Activated T-cell treated with anti-CD3 and anti-CD28 coated beads, Interleukin-2, amount 50 U/mL, for 72 hours (primary cell): ENCODE results near the gene GREB1L. TPM values are rescaled to one million over a fixed set of nuclear protein-coding genes. Genes with fewer than 3 reads are reported as not detected.
"Not testable (repeated sequence)": the region's sequence is repeated elsewhere in the genome, so short reads cannot be mapped to it uniquely, and the experiment has no call there.

Experiments
- ATAC-seq, 2 donors: fragments of 150-1000 bp; cut with Tn5 transposase; replicated peaks in 1 of 2; 2 replicates each; pipeline ENCODE4 v1.10.0; 2021; ENCODE audit warnings: moderate library complexity in 2 of 2, mild to moderate bottlenecking in 1 of 2
- DNase-seq, 2 donors: peaks; one replicate each; pipeline ENCODE4 v3.0.0; 2021 to 2022; ENCODE audit warnings: mixed read lengths in 1 of 2
- H3K27ac Mint-ChIP-seq: one replicate; pipeline ENCODE4 v1.8.0; 2022; ENCODE audit warnings: mild to moderate bottlenecking, moderate library complexity, mixed read lengths
- H3K27me3 Mint-ChIP-seq: one replicate; pipeline ENCODE4 v1.8.0; 2022; ENCODE audit warnings: low read depth, mixed read lengths
- H3K36me3 Mint-ChIP-seq, 2 donors: one replicate each; pipeline ENCODE4 v1.8.0; 2022; ENCODE audit warnings: mixed read lengths in 2 of 2, mild to moderate bottlenecking in 1 of 2; ENCODE audit not compliant: insufficient read depth in 2 of 2
- H3K4me1 Mint-ChIP-seq: one replicate; pipeline ENCODE4 v1.8.0; 2022; ENCODE audit warnings: low read depth, mixed read lengths
- H3K4me3 Mint-ChIP-seq, 2 donors: one replicate each; pipeline ENCODE4 v1.8.0; 2022; ENCODE audit warnings: mild to moderate bottlenecking in 2 of 2, mixed read lengths in 2 of 2, moderate library complexity in 2 of 2
- H3K9me3 Mint-ChIP-seq, 2 donors: one replicate each; pipeline ENCODE4 v1.8.0; 2022; ENCODE audit warnings: mixed read lengths in 2 of 2
- total RNA-seq, 2 donors: library from RNA; stranded (reverse); gene quantifications; one replicate each; pipeline ENCODE4 v1.2.3, GENCODE V29; 2022

The GREB1L gene
- total RNA-seq, 2 donors from 2014 or later: not detected

DNA sequence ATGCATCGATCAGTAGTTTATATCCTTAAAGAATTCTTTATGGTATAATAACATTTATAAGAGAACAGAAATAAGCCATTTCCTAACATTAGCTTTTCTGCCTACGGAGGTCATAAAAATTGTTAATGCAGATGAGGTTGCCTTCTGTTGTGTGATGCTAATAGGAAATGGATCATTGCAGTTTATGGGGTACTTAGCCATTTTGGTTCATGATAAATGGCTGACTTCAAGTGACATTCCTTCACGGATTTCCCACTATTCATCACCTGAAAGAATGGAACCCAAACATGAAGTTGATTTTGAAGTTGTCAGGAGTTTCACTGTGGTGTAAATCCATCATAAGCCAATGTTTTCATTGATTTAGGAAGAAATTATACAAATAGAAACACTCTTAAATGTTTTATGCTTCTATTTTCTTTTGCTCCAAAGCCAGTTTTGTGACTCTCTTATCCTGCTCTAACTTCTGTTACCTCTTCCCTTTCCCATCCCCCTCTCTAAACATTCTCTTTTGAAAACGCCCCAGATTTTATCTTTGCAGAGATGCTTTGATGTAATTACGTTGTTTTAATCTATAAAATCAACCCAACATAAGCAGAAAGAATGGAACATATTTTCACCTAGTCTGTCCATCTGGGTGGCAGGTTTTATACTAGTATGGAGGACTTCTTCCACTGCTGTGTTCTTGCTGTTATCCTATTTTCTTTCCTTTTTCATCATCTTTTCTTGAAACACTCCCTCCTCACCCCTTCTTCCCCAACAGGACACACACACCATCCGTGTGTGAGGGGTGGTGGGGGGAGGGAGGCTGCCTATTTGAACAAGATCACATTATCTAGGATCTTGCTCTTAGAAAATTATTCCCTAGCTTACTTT lies 58.2 kb downstream of the GREB1L start:
- DNase-seq (no peak), ATAC-seq (no peak)
- Mint-ChIP-seq H3K27me3 (peaks cover 12% of the 10 kb centered on the region), H3K36me3 (no peaks in the 10 kb centered on the region), H3K9me3 (no peaks in the 10 kb centered on the region), H3K4me1 (no peaks in the 10 kb centered on the region), H3K4me3 (no peak overlapping the region), H3K27ac (no peak overlapping the region)

DNA sequence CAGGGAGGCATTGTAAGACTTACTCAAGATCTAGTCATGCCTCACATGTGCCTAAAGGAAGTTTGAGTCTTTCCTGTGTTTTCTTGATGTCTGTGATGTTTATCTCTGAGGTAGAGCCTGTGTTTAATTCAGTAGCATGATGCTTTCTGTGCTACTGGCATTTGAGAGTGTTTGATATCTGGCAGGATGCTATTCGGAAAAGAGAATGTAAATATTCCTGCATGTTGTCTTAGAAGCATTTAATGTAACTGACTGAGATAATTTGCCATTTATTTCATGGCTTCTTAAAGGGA lies 58.8 kb downstream of the GREB1L start:
- peaks cover 7% of the 10 kb centered on the region for H3K27me3 Mint-ChIP-seq
- H3K27ac Mint-ChIP-seq: no peak overlapping the region
- H3K36me3 Mint-ChIP-seq: no peaks in the 10 kb centered on the region
- no peaks in the 10 kb centered on the region for H3K4me1 Mint-ChIP-seq
- ATAC-seq (no peak), DNase-seq (no peak)
- no peaks in the 10 kb centered on the region for H3K9me3 Mint-ChIP-seq
- no peak overlapping the region for H3K4me3 Mint-ChIP-seq

DNA sequence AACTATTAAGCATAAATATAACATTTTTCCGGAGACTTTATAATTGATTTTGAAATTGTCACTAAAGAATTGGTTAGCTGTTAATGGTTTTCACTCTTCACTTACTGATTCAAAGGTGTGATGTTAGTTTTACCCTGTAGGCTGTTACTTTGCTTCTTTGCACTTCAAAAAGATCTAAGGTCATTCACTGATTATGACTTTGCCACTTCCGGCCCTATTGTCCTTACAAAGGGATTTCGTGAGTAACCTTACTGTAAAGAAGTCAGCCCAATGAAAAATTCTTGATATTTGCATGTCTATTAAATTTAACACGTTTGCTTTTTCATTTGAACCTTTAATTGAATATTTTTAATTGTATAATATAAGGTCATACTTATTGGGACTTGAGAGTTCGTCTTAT lies 61.4 kb downstream of the GREB1L start:
- no peaks in the 10 kb centered on the region for H3K27me3 Mint-ChIP-seq
- H3K9me3 Mint-ChIP-seq: no peaks in the 10 kb centered on the region
- no peak for DNase-seq
- no peak overlapping the region for H3K4me3 Mint-ChIP-seq
- H3K27ac Mint-ChIP-seq: no peak overlapping the region
- ATAC-seq: no peak
- H3K36me3 Mint-ChIP-seq: no peaks in the 10 kb centered on the region
- H3K4me1 Mint-ChIP-seq: no peaks in the 10 kb centered on the region

- Mint-ChIP-seq H3K27ac (no peak overlapping the region), H3K27me3 (no peaks in the 10 kb centered on the region), H3K9me3 (no peaks in the 10 kb centered on the region), H3K4me1 (no peaks in the 10 kb centered on the region), H3K4me3 (no peak overlapping the region), H3K36me3 (no peaks in the 10 kb centered on the region)
- DNase-seq: no peak
- ATAC-seq: no peak
Observed at GRCh38 chr18:21303895-21304294, 61.9 kb downstream of the GREB1L start.

DNA sequence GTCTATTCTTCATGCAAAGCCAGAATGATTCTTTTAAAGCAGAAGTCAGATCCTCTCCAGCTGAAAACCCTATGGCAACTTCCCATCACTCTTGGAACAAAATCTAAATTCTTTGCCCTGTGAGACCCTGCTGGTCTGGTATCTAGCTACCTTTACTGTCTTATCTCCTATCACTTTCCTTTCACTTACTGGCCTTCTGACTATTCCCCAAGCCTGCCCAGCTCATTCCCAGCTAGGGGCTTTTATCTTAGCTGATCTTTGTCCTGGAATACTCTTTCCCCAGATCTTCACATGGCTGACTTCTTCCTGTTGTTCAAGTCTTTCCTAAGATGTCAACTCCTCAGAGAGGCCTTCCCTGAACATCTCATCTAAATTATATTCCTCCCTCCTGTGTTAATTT lies 63.6 kb downstream of the GREB1L start:
- H3K4me3 Mint-ChIP-seq: no peak overlapping the region
- no peaks in the 10 kb centered on the region for H3K27me3 Mint-ChIP-seq
- no peaks in the 10 kb centered on the region for H3K36me3 Mint-ChIP-seq
- H3K4me1 Mint-ChIP-seq: no peaks in the 10 kb centered on the region
- H3K9me3 Mint-ChIP-seq: no peaks in the 10 kb centered on the region
- no peak overlapping the region for H3K27ac Mint-ChIP-seq
- DNase-seq (no peak), ATAC-seq (no peak)

DNA sequence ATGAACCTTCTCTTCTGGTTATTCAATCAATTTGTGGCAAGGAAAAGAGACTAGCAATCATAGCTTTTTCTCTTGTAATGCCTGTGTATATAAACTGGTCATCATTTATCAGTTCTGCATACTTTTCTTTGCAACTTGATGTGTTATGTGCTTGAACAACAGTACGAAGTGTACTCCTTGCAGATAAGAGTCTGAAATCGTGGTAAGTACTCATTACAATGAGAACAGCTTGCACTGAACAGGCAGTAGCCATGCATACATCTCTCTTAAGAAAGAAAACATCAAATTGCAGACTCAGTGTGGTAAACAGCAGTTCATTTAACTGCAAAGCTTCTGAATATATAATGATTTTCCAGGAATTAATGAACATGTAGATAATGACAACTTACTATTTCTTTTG lies 64.3 kb downstream of the GREB1L start:
- Mint-ChIP-seq H3K36me3 (no peaks in the 10 kb centered on the region), H3K27ac (no peak overlapping the region), H3K4me1 (no peaks in the 10 kb centered on the region), H3K27me3 (no peaks in the 10 kb centered on the region), H3K4me3 (no peak overlapping the region), H3K9me3 (no peaks in the 10 kb centered on the region)
- ATAC-seq (no peak), DNase-seq (no peak)

DNA sequence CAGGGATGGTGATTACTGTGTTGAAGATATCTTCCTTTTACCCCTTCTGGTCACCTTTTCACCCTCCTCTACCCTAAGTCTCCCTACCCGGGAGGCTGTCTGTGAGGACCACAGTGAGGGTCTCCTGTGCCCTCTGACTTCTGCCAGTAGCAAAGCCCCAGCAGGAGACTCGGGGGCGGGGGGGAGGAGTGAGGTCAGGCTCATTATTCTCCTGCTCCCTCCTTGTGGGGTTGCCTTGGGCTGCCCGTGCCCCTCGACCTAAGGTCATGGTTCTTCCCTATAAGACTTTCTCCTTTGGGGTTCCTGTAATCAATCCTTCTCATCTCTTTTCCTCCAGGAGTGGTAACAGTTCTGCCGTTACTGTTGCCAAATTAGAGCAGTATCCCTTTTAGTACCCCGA lies 65.5 kb downstream of the GREB1L start:
- Mint-ChIP-seq H3K27ac (no peak overlapping the region), H3K36me3 (no peaks in the 10 kb centered on the region), H3K27me3 (no peaks in the 10 kb centered on the region), H3K4me1 (no peaks in the 10 kb centered on the region), H3K9me3 (peaks cover 0 to 2% of the 10 kb centered on the region in 2 donors), H3K4me3 (no peak overlapping the region)
- ATAC-seq (no peak), DNase-seq (no peak)

DNA sequence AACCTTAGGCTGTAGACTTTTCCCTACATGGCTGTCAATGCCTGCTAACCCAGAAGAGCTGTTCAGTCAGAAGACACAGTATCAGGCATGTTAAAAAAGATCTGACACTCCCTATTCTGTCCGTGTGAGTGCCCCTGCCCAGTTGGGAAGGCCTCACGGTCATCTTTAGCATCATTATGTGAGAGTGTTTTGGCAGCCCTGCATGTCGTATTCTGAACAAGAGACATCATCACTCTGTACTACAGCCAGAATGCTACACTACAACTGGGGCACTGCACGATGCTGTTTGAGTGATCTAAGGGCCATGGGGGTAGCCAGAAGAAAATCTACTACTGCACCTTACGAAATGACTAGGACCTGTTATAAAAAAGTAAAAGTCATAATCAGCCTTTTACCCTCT lies 67.2 kb downstream of the GREB1L start:
- ATAC-seq (no peak), DNase-seq (no peak)
- no peaks in the 10 kb centered on the region for H3K4me1 Mint-ChIP-seq
- H3K4me3 Mint-ChIP-seq: no peak overlapping the region
- no peak overlapping the region for H3K27ac Mint-ChIP-seq
- H3K36me3 Mint-ChIP-seq: no peaks in the 10 kb centered on the region
- peaks cover 4% of the 10 kb centered on the region for H3K27me3 Mint-ChIP-seq
- H3K9me3 Mint-ChIP-seq: peaks cover 0 to 2% of the 10 kb centered on the region in 2 donors

GRCh38 chr18:21311980-21312379 lies 69.9 kb downstream of the GREB1L start:
- not testable (repeated sequence) for DNase-seq, H3K4me1 Mint-ChIP-seq, H3K4me3 Mint-ChIP-seq, H3K27ac Mint-ChIP-seq, H3K36me3 Mint-ChIP-seq, ATAC-seq, H3K9me3 Mint-ChIP-seq
- H3K27me3 Mint-ChIP-seq: peaks cover 10% of the 10 kb centered on the region

- Mint-ChIP-seq H3K4me3 (no peak overlapping the region), H3K27me3 (peaks cover 10% of the 10 kb centered on the region), H3K4me1 (no peaks in the 10 kb centered on the region), H3K9me3 (peaks cover 0 to 2% of the 10 kb centered on the region in 2 donors), H3K27ac (no peak overlapping the region), H3K36me3 (no peaks in the 10 kb centered on the region)
- ATAC-seq (no peak), DNase-seq (no peak)
Observed at GRCh38 chr18:21313576-21313975, 71.5 kb downstream of the GREB1L start.

DNA sequence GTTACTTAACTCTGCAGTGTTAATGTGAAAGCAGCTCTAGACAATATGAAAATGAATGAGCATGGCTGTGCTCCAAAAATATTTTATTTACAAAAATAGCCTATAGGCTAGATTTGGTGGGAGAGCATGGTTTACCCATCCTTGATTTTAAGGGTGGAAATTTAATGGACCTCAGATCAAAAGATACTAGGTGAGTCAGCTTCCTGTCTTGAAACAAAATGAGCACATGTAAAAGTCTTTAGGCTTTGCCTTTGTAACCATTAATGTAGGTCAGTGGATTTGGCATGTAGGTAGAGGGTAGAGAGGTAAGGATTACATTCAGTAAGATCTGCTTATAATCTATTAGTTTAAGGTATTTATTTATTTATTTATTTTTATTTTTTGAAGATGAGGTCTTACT lies 72.7 kb downstream of the GREB1L start:
- Mint-ChIP-seq H3K27me3 (peaks cover 10% of the 10 kb centered on the region), H3K36me3 (no peaks in the 10 kb centered on the region), H3K4me3 (no peak overlapping the region), H3K9me3 (peaks cover 0 to 2% of the 10 kb centered on the region in 2 donors), H3K27ac (no peak overlapping the region), H3K4me1 (no peaks in the 10 kb centered on the region)
- ATAC-seq (no peak), DNase-seq (no peak)

- not testable (repeated sequence) for H3K36me3 Mint-ChIP-seq, H3K4me3 Mint-ChIP-seq, ATAC-seq, H3K27ac Mint-ChIP-seq, H3K9me3 Mint-ChIP-seq, H3K4me1 Mint-ChIP-seq, DNase-seq
- peaks cover 10% of the 10 kb centered on the region for H3K27me3 Mint-ChIP-seq
Observed at GRCh38 chr18:21315126-21315525, 73.1 kb downstream of the GREB1L start.

DNA sequence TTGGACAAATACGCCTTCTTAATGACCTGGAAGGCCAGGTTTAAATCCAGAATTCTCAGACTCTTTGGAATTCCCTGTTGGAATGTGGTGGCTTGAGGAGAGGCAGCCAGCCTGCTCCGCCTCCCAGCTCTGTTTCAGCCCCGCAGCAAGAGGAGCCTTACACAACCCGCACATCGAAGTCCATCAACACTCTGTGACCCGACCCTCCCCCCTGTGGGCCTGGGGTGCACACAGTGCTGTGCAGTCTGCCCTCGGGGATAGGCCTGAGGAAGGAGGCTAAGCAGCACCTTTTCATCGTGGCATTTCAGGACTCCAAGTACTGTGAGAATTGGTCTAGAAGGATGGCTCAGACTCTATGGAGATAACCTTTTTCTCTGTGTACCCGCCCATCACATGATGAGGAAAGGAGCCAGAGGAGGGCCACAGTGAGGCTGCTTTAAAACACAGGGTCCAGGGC lies 73.7 kb downstream of the GREB1L start:
- Mint-ChIP-seq H3K36me3 (no peaks in the 10 kb centered on the region), H3K9me3 (peaks cover 0 to 2% of the 10 kb centered on the region in 2 donors), H3K4me1 (no peaks in the 10 kb centered on the region), H3K27ac (no peak overlapping the region), H3K27me3 (peaks cover 10% of the 10 kb centered on the region), H3K4me3 (no peak overlapping the region)
- ATAC-seq: no peak
- DNase-seq: no peak

DNA sequence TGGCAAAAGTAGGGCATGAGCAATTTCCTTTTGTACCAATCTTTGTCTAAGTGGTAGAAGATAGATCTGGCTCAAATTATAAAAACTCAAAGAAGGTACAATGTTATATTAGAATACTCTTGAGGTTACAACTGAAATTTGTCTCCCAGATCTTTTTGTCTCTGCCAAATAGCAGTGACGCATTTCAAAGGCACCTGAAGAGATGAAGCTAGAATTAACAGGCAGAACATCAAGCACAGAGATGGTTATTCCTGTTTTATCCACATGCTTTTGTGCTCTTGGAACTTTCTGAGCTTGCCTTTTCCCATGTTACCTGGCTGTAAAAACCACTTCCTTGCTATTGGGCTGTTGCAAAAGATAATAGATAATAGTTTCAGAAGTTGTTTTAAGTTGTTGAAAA lies 74.3 kb downstream of the GREB1L start:
- H3K4me3 Mint-ChIP-seq: no peak overlapping the region
- no peak overlapping the region for H3K27ac Mint-ChIP-seq
- H3K36me3 Mint-ChIP-seq: no peaks in the 10 kb centered on the region
- H3K27me3 Mint-ChIP-seq: peaks cover 10% of the 10 kb centered on the region
- peaks cover 0 to 2% of the 10 kb centered on the region in 2 donors for H3K9me3 Mint-ChIP-seq
- no peaks in the 10 kb centered on the region for H3K4me1 Mint-ChIP-seq
- ATAC-seq (no peak), DNase-seq (no peak)
